Naive thymus-derived CD4-positive, alpha-beta T cell (primary cell): ENCODE measurements around the gene ELMO1. TPM values are rescaled to one million over a fixed set of nuclear protein-coding genes. Genes with fewer than 3 reads are reported as not detected.

ENCODE experiments used
- ATAC-seq: fragments of 150-1000 bp; cut with Tn5 transposase; 2 replicates; pipeline ENCODE4 v1.10.0; 2021; ENCODE audit warnings: mild to moderate bottlenecking, moderate library complexity
- CTCF ChIA-PET: fragments of 350-600 bp; sonication (Branson Sonifier 250); formaldehyde crosslinking; loops from one replicate; lab custom pipeline; 2021; ENCODE audit warnings: antibody characterized with exemption; lab: Charles Lee
- POLR2A ChIA-PET: fragments of 350-600 bp; sonication (Branson Sonifier 250); formaldehyde crosslinking; loops from one replicate; lab custom pipeline; 2021; ENCODE audit warnings: antibody characterized with exemption, inconsistent platforms; lab: Charles Lee
- DNase-seq, 9 donors: peaks; one replicate each; pipeline versions ENCODE4 v3.0.0 to v3.0.0-alpha.2; 2020 to 2022; ENCODE audit warnings: mixed read lengths in 1 of 9
- H3K27ac ChIP-seq: one replicate; pipeline ENCODE4 v1.7.0; 2013; ENCODE audit warnings: mild to moderate bottlenecking, low read depth, low read length, moderate library complexity
- H3K27me3 ChIP-seq, 2 donors: one replicate each; pipeline ENCODE4 v1.7.0; 2013; ENCODE audit warnings: low read length in 2 of 2, mild to moderate bottlenecking in 2 of 2, moderate library complexity in 2 of 2; ENCODE audit not compliant: control insufficient read depth in 2 of 2, insufficient read depth in 2 of 2
- H3K36me3 ChIP-seq, 3 experiments: 1 replicate in 2 of 3; 2 replicates in 1 of 3; pipeline ENCODE4 v1.7.0; 2013; ENCODE audit warnings: low read length in 3 of 3, mild to moderate bottlenecking in 3 of 3, moderate library complexity in 1 of 3; ENCODE audit not compliant: insufficient read depth in 3 of 3, control insufficient read depth in 2 of 3
- H3K4me1 ChIP-seq, 2 donors: one replicate each; pipeline ENCODE4 v1.7.0; 2013; ENCODE audit warnings: low read length in 2 of 2, mild to moderate bottlenecking in 2 of 2, moderate library complexity in 1 of 2; ENCODE audit not compliant: control insufficient read depth in 2 of 2, insufficient read depth in 2 of 2
- H3K4me3 ChIP-seq: 2 replicates; pipeline ENCODE4 v1.7.0; 2013; ENCODE audit warnings: mild to moderate bottlenecking, low read length
- H3K9me3 ChIP-seq, 3 experiments: 1 replicate in 2 of 3; 2 replicates in 1 of 3; pipeline ENCODE4 v1.7.0; 2013; ENCODE audit warnings: low read length in 3 of 3; ENCODE audit not compliant: control insufficient read depth in 2 of 3
- H3K27ac Mint-ChIP-seq, 9 donors: one replicate each; pipeline ENCODE4 v1.8.0; 2020 to 2022; ENCODE audit warnings: mixed read lengths in 9 of 9, mild to moderate bottlenecking in 8 of 9, moderate library complexity in 5 of 9, inconsistent platforms in 2 of 9
- H3K27me3 Mint-ChIP-seq, 5 donors: one replicate each; pipeline ENCODE4 v1.8.0; 2021 to 2022; ENCODE audit warnings: mixed read lengths in 5 of 5, mild to moderate bottlenecking in 1 of 5
- H3K36me3 Mint-ChIP-seq, 5 donors: one replicate each; pipeline ENCODE4 v1.8.0; 2020 to 2022; ENCODE audit warnings: mixed read lengths in 5 of 5, mild to moderate bottlenecking in 3 of 5, inconsistent platforms in 1 of 5
- H3K4me1 Mint-ChIP-seq, 7 donors: one replicate each; pipeline ENCODE4 v1.8.0; 2020 to 2022; ENCODE audit warnings: mixed read lengths in 7 of 7, mild to moderate bottlenecking in 3 of 7, inconsistent platforms in 1 of 7
- H3K4me3 Mint-ChIP-seq, 10 donors: one replicate each; pipeline ENCODE4 v1.8.0; 2020 to 2022; ENCODE audit warnings: mild to moderate bottlenecking in 10 of 10, mixed read lengths in 10 of 10, moderate library complexity in 6 of 10, inconsistent platforms in 2 of 10
- H3K9me3 Mint-ChIP-seq, 11 donors: one replicate each; pipeline ENCODE4 v1.8.0; 2020 to 2022; ENCODE audit warnings: mixed read lengths in 11 of 11, mild to moderate bottlenecking in 4 of 11, inconsistent platforms in 1 of 11, moderate library complexity in 1 of 11
- intact Hi-C, 2 donors: fragments of 100-400 bp; cut with micrococcal nuclease; formaldehyde crosslinking; loops; one replicate each; pipeline ENCODE4 v1.15.1; 2023
- polyA plus RNA-seq, 2 donors: library from polyadenylated mRNA; unstranded; fragments of 300-500 nt; fragmentation: Illumina TruSeq; gene quantifications; one replicate each; pipeline ENCODE4 v1.2.3, GENCODE V29; 2021
- total RNA-seq, 6 experiments: library from RNA in 5 of 6; stranded (reverse) in 5 of 6; gene quantifications; 1 replicate in 5 of 6; 2 replicates in 1 of 6; pipeline ENCODE4 v1.2.3 and lab custom pipeline; 2021 to 2026

ELMO1 gene
- total and polyA plus RNA-seq, 7 experiments from 2014 or later, result 63.6 to 160 (median 124) TPM

GRCh38 chr7:37493123-37493522, 44.5 kb upstream of the ELMO1 start:
- ATAC-seq (no peak), DNase-seq (no peak)
- Mint-ChIP-seq H3K36me3 (peaks cover 0 to 4% (median 0%) of the 10 kb centered on the region in 5 donors), H3K4me3 (no peak overlapping the region), H3K27me3 (no peaks in the 10 kb centered on the region), H3K9me3 (peaks cover 0 to 4% (median 4%) of the 10 kb centered on the region in 11 donors), H3K4me1 (peaks cover 0 to 10% (median 0%) of the 10 kb centered on the region in 7 donors), H3K27ac (no peak overlapping the region)
- ChIA-PET POLR2A (no interaction called here), CTCF (interaction anchor here (0.6 to 1.5 kb wide), 3 partner anchors 17 to 260 kb away, joined by 3 to 4 read pairs (median 4); no protein-coding TSS in a partner anchor)
- Histone ChIP-seq H3K4me1 (no peaks in the 10 kb centered on the region), H3K27ac (no peak overlapping the region), H3K27me3 (no peaks in the 10 kb centered on the region), H3K9me3 (no peaks in the 10 kb centered on the region), H3K36me3 (no peaks in the 10 kb centered on the region), H3K4me3 (no peak overlapping the region)
- intact Hi-C loops, result no loop called here

- DNase-seq (no peak), ATAC-seq (no peak)
- intact Hi-C loops, result no loop called here
- ChIA-PET POLR2A (no interaction called here), CTCF (interaction anchor here (0.6 to 1.8 kb wide), 5 partner anchors 8 to 259 kb away, joined by 3 to 5 read pairs (median 4); no protein-coding TSS in a partner anchor)
- Histone ChIP-seq H3K27ac (no peak overlapping the region), H3K27me3 (no peaks in the 10 kb centered on the region), H3K4me1 (no peaks in the 10 kb centered on the region), H3K36me3 (no peaks in the 10 kb centered on the region), H3K4me3 (no peak overlapping the region), H3K9me3 (no peaks in the 10 kb centered on the region)
- H3K4me1 Mint-ChIP-seq, result peaks cover 0 to 10% (median 0%) of the 10 kb centered on the region in 7 donors
- H3K27me3 Mint-ChIP-seq, result no peaks in the 10 kb centered on the region
- H3K9me3 Mint-ChIP-seq, result peaks cover 0 to 12% (median 7%) of the 10 kb centered on the region in 11 donors
- H3K4me3 Mint-ChIP-seq, result no peak overlapping the region
- peaks cover 0 to 5% (median 0%) of the 10 kb centered on the region in 5 donors for H3K36me3 Mint-ChIP-seq
- no peak overlapping the region for H3K27ac Mint-ChIP-seq
Observed at GRCh38 chr7:37491919-37492694, 43.4 kb upstream of the ELMO1 start.

GRCh38 chr7:37489703-37490102, 41.0 kb upstream of the ELMO1 start:
- CTCF ChIA-PET, result interaction anchor here (1.0 kb wide), 1 partner anchor 202 kb away, joined by 3 read pairs; no protein-coding TSS in a partner anchor
- H3K27me3 ChIP-seq, result no peaks in the 10 kb centered on the region

GRCh38 chr7:37488163-37488764, 39.6 kb upstream of the ELMO1 start:
- intact Hi-C loops, result no loop called here
- Histone ChIP-seq H3K36me3 (no peaks in the 10 kb centered on the region), H3K4me1 (no peaks in the 10 kb centered on the region), H3K27ac (no peak overlapping the region), H3K9me3 (no peaks in the 10 kb centered on the region), H3K27me3 (no peaks in the 10 kb centered on the region), H3K4me3 (no peak overlapping the region)
- ChIA-PET POLR2A (no interaction called here), CTCF (interaction anchor here (0.6 kb wide), 1 partner anchor 989 kb away, joined by 3 read pairs; no protein-coding TSS in a partner anchor)
- no peak overlapping the region for H3K4me3 Mint-ChIP-seq
- ATAC-seq (no peak), DNase-seq (no peak)
- peaks cover 0 to 4% (median 0%) of the 10 kb centered on the region in 7 donors for H3K4me1 Mint-ChIP-seq
- H3K9me3 Mint-ChIP-seq, result peaks cover 0 to 13% (median 9%) of the 10 kb centered on the region in 11 donors
- peaks cover 0 to 8% (median 0%) of the 10 kb centered on the region in 5 donors for H3K36me3 Mint-ChIP-seq
- H3K27ac Mint-ChIP-seq, result peak overlapping the region in 1 of 9 donors; percentile 50
- H3K27me3 Mint-ChIP-seq, result peaks cover 0 to 6% (median 0%) of the 10 kb centered on the region in 5 donors

More at GRCh38 chr7:37489703-37490102, 41.0 kb upstream of the ELMO1 start:
- H3K4me3 Mint-ChIP-seq, result no peak overlapping the region
- POLR2A ChIA-PET, result no interaction called here
- H3K4me1 Mint-ChIP-seq, result peaks cover 0 to 5% (median 0%) of the 10 kb centered on the region in 7 donors
- Histone ChIP-seq H3K27ac (no peak overlapping the region), H3K4me3 (no peak overlapping the region), H3K36me3 (no peaks in the 10 kb centered on the region), H3K4me1 (no peaks in the 10 kb centered on the region), H3K9me3 (no peaks in the 10 kb centered on the region)
- H3K27ac Mint-ChIP-seq, result no peak overlapping the region
- ATAC-seq, result no peak
- no peak for DNase-seq
- H3K27me3 Mint-ChIP-seq, result peaks cover 0 to 4% (median 0%) of the 10 kb centered on the region in 5 donors
- peaks cover 0 to 8% (median 0%) of the 10 kb centered on the region in 5 donors for H3K36me3 Mint-ChIP-seq
- peaks cover 0 to 13% (median 9%) of the 10 kb centered on the region in 11 donors for H3K9me3 Mint-ChIP-seq
- intact Hi-C loops, result no loop called here

GRCh38 chr7:37484426-37485073, 35.9 kb upstream of the ELMO1 start:
- intact Hi-C loops, result no loop called here
- H3K4me3 Mint-ChIP-seq, result no peak overlapping the region
- peaks cover 0 to 6% (median 0%) of the 10 kb centered on the region in 7 donors for H3K4me1 Mint-ChIP-seq
- ATAC-seq (no peak), DNase-seq (no peak)
- no peak overlapping the region for H3K27ac Mint-ChIP-seq
- H3K27me3 Mint-ChIP-seq, result peaks cover 6 to 17% (median 10%) of the 10 kb centered on the region in 5 donors
- Histone ChIP-seq H3K9me3 (no peaks in the 10 kb centered on the region), H3K36me3 (no peaks in the 10 kb centered on the region), H3K27me3 (no peaks in the 10 kb centered on the region), H3K4me1 (no peaks in the 10 kb centered on the region), H3K27ac (no peak overlapping the region), H3K4me3 (no peak overlapping the region)
- CTCF ChIA-PET, result no interaction called here
- H3K36me3 Mint-ChIP-seq, result peaks cover 0 to 8% (median 0%) of the 10 kb centered on the region in 5 donors
- POLR2A ChIA-PET, result no interaction called here
- peaks cover 0 to 13% (median 9%) of the 10 kb centered on the region in 11 donors for H3K9me3 Mint-ChIP-seq

DNA sequence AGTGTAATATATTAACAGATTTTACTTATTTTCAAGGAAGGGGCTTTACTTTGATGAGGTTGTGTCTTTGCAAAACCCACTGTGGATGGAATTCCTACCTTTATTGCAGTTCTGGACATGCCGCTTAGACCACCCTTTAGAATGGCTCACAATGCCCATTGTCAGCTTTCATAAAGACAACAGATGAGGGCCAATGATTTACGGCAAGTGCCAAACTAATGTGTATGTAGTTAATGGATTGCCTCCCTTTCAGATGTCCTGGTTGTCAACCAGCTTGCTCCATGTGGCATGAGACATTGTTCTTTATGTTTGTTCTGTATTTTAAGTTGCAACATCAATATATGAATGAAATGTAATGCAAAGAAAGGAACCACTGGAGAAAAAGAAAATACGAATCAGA, 35.0 kb upstream of the ELMO1 start:
- H3K27me3 Mint-ChIP-seq, result peaks cover 6 to 20% (median 10%) of the 10 kb centered on the region in 5 donors
- Histone ChIP-seq H3K4me3 (no peak overlapping the region), H3K27me3 (no peaks in the 10 kb centered on the region), H3K9me3 (no peaks in the 10 kb centered on the region), H3K36me3 (no peaks in the 10 kb centered on the region), H3K4me1 (no peaks in the 10 kb centered on the region), H3K27ac (no peak overlapping the region)
- ChIA-PET CTCF (no interaction called here), POLR2A (no interaction called here)
- intact Hi-C loops, result no loop called here
- peaks cover 0 to 16% (median 10%) of the 10 kb centered on the region in 11 donors for H3K9me3 Mint-ChIP-seq
- no peak for ATAC-seq
- no peak overlapping the region for H3K4me3 Mint-ChIP-seq
- H3K4me1 Mint-ChIP-seq, result peaks cover 0 to 6% (median 0%) of the 10 kb centered on the region in 7 donors
- no peak overlapping the region for H3K27ac Mint-ChIP-seq
- no peak for DNase-seq
- H3K36me3 Mint-ChIP-seq, result peaks cover 0 to 8% (median 0%) of the 10 kb centered on the region in 5 donors
